GM20431 (cell line): ENCODE measurements around the gene SERBP1.

ENCODE experiments used
- in situ Hi-C: fragments of 300-500 bp; cut with MseI, MboI; formaldehyde crosslinking; loops from one replicate; pipeline ENCODE4 v1.15.0; 2020; ENCODE audit warnings: low sequenced_read_pairs; ENCODE audit not compliant: unreplicated experiment

The SERBP1 gene

GRCh38 chr1:67372136-67372535 is 58.1 kb downstream of the SERBP1 start:
- in situ Hi-C loops: no loop called here

GRCh38 chr1:67371681-67372080 is 58.5 kb downstream of the SERBP1 start:
- in situ Hi-C loops: no loop called here

- in situ Hi-C loops: no loop called here
These were observed 59.2 kb downstream of the SERBP1 start for GRCh38 chr1:67371043-67371442.

GRCh38 chr1:67368046-67368514 is 62.1 kb downstream of the SERBP1 start:
- in situ Hi-C loops: no loop called here

- in situ Hi-C loops: no loop called here
These were observed 62.7 kb downstream of the SERBP1 start for GRCh38 chr1:67367370-67368045.

- in situ Hi-C loops: no loop called here
These were observed 68.6 kb downstream of the SERBP1 start for GRCh38 chr1:67361641-67362040.

GRCh38 chr1:67359592-67359991 is 70.6 kb downstream of the SERBP1 start:
- in situ Hi-C loops: no loop called here
